Adrenal gland (tissue), 5 donors: ENCODE results near the gene FAIM2.

Experiments used
- CTCF ChIP-seq, 6 experiments: fragments of 450-650 bp in 4 of 6; fragments of 200-600 bp in 2 of 6; sonication (generic) in 1 of 6; IDR thresholded peaks; 1 replicate in 5 of 6; 2 replicates in 1 of 6; pipeline versions ENCODE4 v1.5.1 to v1.8.0; 2016 to 2021; ENCODE audit warnings: antibody characterized with exemption in 6 of 6, mild to moderate bottlenecking in 2 of 6, moderate library complexity in 1 of 6
- POLR2A ChIP-seq, 2 donors: fragments of 450-650 bp; IDR thresholded peaks; one replicate each; pipeline ENCODE4 v1.6.1; 2017; ENCODE audit warnings: antibody characterized with exemption in 2 of 2, mild to moderate bottlenecking in 2 of 2, moderate library complexity in 1 of 2
- donor health status: DM: no; HTN: no; CAD: no.

GRCh38 chr12:49944718-49945117, 41.0 kb upstream of the FAIM2 start:
- TF ChIP-seq CTCF (IDR thresholded peaks at IDR 0.05), result no peak
- TF ChIP-seq POLR2A (IDR thresholded peaks at IDR 0.05), result no peak
